ENCODE results near the gene TMEM40. TPM values are rescaled to one million over a fixed set of nuclear protein-coding genes. Genes with fewer than 3 reads are reported as not detected.

The TMEM40 gene
- total and polyA plus RNA-seq, 9 of the 15 experiments (the other 6 are each of a cell fraction or from before 2014, with no cell fraction given), result 0.11 to 0.31 (median 0.14) TPM; not detected in 6

DNA sequence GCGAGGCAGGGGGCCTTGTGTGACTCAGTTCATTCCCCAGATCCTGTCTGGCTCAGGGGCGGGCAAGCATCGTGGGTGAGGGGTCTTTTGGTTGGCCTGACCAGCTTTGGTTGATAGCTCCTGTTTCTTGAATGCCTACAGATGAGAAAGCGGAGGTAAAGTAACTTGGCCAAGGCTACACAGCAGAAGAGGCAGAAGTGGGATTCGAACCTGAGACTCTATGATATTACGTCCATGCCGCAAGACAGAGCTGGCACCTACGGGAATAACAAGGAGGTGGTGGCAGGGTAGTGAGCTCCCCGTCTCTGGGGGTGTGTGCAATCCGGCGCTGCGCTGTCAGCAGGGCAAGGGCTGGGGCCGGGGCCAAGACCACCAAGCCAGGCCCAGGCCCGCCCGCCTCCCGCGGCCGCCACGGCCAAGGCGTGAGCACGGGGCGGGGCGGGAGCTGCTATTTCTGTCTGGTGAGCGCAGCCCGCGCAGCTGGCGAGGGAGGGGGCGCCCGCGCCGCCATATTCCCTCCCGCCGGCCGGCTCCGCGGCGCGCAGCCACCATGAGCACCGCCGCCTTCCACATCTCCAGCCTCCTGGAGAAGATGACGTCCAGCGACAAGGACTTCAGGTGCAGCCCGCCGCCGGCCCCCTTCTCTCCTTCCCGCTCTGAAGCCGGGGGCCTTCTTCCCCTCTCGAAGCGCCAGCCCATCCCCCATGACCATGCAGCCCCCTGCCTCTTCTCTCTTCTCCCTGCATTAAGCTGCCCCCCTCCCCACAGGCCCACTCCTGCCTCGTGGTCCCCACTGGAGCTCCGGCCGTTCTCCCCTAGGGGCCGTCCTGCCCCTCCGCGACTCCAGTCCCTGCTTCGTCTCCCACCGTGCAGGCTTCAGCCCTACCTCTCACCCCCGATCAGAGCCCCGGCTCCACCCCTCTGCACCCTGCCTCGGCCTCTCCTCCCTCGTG lies 37.4 kb upstream of the TMEM40 start, which contains the start of gene CAND2 (continued):
- TF ChIP-seq, protein P1, sequence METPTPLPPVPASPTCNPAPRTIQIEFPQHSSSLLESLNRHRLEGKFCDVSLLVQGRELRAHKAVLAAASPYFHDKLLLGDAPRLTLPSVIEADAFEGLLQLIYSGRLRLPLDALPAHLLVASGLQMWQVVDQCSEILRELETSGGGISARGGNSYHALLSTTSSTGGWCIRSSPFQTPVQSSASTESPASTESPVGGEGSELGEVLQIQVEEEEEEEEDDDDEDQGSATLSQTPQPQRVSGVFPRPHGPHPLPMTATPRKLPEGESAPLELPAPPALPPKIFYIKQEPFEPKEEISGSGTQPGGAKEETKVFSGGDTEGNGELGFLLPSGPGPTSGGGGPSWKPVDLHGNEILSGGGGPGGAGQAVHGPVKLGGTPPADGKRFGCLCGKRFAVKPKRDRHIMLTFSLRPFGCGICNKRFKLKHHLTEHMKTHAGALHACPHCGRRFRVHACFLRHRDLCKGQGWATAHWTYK (CRISPR knock-in tag; IDR thresholded peaks at IDR 0.05), result 0 out of 2 replicates have a peak, but pooled peaks have one; percentile 55
- peak; percentile 7 to 57; a peak in 2 of 4 replicates for TF ChIP-seq KDM1A (IDR thresholded peaks at IDR 0.05)
- TF ChIP-seq ZNF274 (IDR thresholded peaks at IDR 0.05; ENCODE audit: borderline replicate concordance, low read depth, low read length), result no peak
- peak; percentile 71; the same call in 1 of the 2 replicates for TF ChIP-seq NR1H2 (CRISPR knock-in tag; IDR thresholded peaks at IDR 0.05)
- TF ChIP-seq CTBP1 (IDR thresholded peaks at IDR 0.05; ENCODE audit: borderline replicate concordance), result peak; percentile 74; the same call in 1 of the 2 replicates
- peak; percentile 43; the same call in 1 of the 2 replicates for TF ChIP-seq ZNF764 (CRISPR knock-in tag; IDR thresholded peaks at IDR 0.05; ENCODE audit: low read depth)
- no peak for TF ChIP-seq ZNF408 (CRISPR knock-in tag; IDR thresholded peaks at IDR 0.05; ENCODE audit: low read depth)
- no peak for TF ChIP-seq SMARCA4 (IDR thresholded peaks at IDR 0.05)
- TF ChIP-seq NFIX (CRISPR knock-in tag; IDR thresholded peaks at IDR 0.05; ENCODE audit: low read depth), result no peak
- TF ChIP-seq PHF20 (IDR thresholded peaks at IDR 0.05; ENCODE audit: partially characterized antibody), result peak; percentile 66
- TF ChIP-seq, protein P2, sequence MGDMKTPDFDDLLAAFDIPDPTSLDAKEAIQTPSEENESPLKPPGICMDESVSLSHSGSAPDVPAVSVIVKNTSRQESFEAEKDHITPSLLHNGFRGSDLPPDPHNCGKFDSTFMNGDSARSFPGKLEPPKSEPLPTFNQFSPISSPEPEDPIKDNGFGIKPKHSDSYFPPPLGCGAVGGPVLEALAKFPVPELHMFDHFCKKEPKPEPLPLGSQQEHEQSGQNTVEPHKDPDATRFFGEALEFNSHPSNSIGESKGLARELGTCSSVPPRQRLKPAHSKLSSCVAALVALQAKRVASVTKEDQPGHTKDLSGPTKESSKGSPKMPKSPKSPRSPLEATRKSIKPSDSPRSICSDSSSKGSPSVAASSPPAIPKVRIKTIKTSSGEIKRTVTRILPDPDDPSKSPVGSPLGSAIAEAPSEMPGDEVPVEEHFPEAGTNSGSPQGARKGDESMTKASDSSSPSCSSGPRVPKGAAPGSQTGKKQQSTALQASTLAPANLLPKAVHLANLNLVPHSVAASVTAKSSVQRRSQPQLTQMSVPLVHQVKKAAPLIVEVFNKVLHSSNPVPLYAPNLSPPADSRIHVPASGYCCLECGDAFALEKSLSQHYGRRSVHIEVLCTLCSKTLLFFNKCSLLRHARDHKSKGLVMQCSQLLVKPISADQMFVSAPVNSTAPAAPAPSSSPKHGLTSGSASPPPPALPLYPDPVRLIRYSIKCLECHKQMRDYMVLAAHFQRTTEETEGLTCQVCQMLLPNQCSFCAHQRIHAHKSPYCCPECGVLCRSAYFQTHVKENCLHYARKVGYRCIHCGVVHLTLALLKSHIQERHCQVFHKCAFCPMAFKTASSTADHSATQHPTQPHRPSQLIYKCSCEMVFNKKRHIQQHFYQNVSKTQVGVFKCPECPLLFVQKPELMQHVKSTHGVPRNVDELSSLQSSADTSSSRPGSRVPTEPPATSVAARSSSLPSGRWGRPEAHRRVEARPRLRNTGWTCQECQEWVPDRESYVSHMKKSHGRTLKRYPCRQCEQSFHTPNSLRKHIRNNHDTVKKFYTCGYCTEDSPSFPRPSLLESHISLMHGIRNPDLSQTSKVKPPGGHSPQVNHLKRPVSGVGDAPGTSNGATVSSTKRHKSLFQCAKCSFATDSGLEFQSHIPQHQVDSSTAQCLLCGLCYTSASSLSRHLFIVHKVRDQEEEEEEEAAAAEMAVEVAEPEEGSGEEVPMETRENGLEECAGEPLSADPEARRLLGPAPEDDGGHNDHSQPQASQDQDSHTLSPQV (IDR thresholded peaks at IDR 0.05), result no peak
- TF ChIP-seq ZNF444 (CRISPR knock-in tag; IDR thresholded peaks at IDR 0.05), result no peak
- TF ChIP-seq NR2F6 (CRISPR knock-in tag; IDR thresholded peaks at IDR 0.05), result no peak
- TF ChIP-seq ZNF239 (CRISPR knock-in tag; IDR thresholded peaks at IDR 0.05), result no peak
- peak; percentile 46 for TF ChIP-seq U2AF1 (optimal IDR thresholded peaks at IDR 0.05; ENCODE audit: low read depth, low read length)
- TF ChIP-seq DDX20 (tag; IDR thresholded peaks at IDR 0.05; ENCODE audit: low read depth), result no peak
- TF ChIP-seq, protein P3, sequence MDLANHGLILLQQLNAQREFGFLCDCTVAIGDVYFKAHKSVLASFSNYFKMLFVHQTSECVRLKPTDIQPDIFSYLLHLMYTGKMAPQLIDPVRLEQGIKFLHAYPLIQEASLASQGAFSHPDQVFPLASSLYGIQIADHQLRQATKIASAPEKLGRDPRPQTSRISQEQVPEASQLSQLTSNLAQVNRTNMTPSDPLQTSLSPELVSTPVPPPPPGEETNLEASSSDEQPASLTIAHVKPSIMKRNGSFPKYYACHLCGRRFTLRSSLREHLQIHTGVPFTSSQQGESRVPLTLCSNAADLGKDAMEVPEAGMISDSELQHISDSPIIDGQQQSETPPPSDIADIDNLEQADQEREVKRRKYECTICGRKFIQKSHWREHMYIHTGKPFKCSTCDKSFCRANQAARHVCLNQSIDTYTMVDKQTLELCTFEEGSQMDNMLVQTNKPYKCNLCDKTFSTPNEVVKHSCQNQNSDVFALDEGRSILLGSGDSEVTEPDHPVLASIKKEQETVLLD (IDR thresholded peaks at IDR 0.05), result 0 out of 2 replicates have a peak, but pooled peaks have one; percentile 19
- TF ChIP-seq CBX8 (IDR thresholded peaks at IDR 0.05; ENCODE audit: borderline replicate concordance, extremely low read depth, low read depth, low read length, poor library complexity, severe bottlenecking), result no peak
- TF ChIP-seq BCOR (IDR thresholded peaks at IDR 0.05), result peak; percentile 92
